ENCODE measurements around the gene SLC35F3. TPM values are rescaled to one million over a fixed set of nuclear protein-coding genes. Genes with fewer than 3 reads are reported as not detected.

SLC35F3 gene
- total RNA-seq, 2 experiments from 2014 or later: 0.08 TPM; not detected in 1

- DNase-seq (no peak), ATAC-seq (ENCODE audit: poor library complexity) (no peak)
- Histone ChIP-seq H3K36me3 (ENCODE audit: insufficient read depth, low read length) (no peaks in the 10 kb centered on the region), H3K9me3 (ENCODE audit: control insufficient read depth in 1 of 2, insufficient read depth in 1 of 2, low read length in 2 of 2) (no peaks in the 10 kb centered on the region), H3K4me3 (ENCODE audit: low read length) (no peak overlapping the region), H3K27me3 (ENCODE audit: control insufficient read depth in 1 of 2, insufficient read depth in 2 of 2, low read length in 2 of 2) (no peaks in the 10 kb centered on the region), H3K4me1 (ENCODE audit: insufficient read depth, low read length) (no peaks in the 10 kb centered on the region), H3K27ac (ENCODE audit: low read depth in 1 of 2, low read length in 2 of 2) (no peak overlapping the region)
- H3K9me3 Mint-ChIP-seq: no peaks in the 10 kb centered on the region
- no peaks in the 10 kb centered on the region for H3K36me3 Mint-ChIP-seq (ENCODE audit: low read depth)
- intact Hi-C loops (cut with DNase I, micrococcal nuclease): no loop called here
- no peak overlapping the region for H3K4me3 Mint-ChIP-seq
- ChIA-PET POLR2A (no interaction called here), CTCF (no interaction called here)
- TF ChIP-seq CTCF (IDR thresholded peaks at IDR 0.05): no peak
- peaks cover 13% of the 10 kb centered on the region for H3K27me3 Mint-ChIP-seq
- no peak overlapping the region for H3K27ac Mint-ChIP-seq
- no peaks in the 10 kb centered on the region for H3K4me1 Mint-ChIP-seq (ENCODE audit: low read depth)
These were observed 203.0 kb downstream of the SLC35F3 start for GRCh38 chr1:234107416-234108021.

GRCh38 chr1:234108921-234109320 is 204.4 kb downstream of the SLC35F3 start:
- H3K4me3 ChIP-seq (ENCODE audit: low read length): no peak overlapping the region
- H3K9me3 Mint-ChIP-seq: no peaks in the 10 kb centered on the region
- intact Hi-C loops (cut with DNase I, micrococcal nuclease): no loop called here
- H3K27me3 Mint-ChIP-seq: peaks cover 6% of the 10 kb centered on the region
- H3K27ac ChIP-seq (ENCODE audit: low read depth in 1 of 2, low read length in 2 of 2): no peak overlapping the region
- no peak overlapping the region for H3K4me3 Mint-ChIP-seq
- H3K4me1 Mint-ChIP-seq (ENCODE audit: low read depth): no peaks in the 10 kb centered on the region
- no peaks in the 10 kb centered on the region for H3K27me3 ChIP-seq (ENCODE audit: control insufficient read depth in 1 of 2, insufficient read depth in 2 of 2, low read length in 2 of 2)
- H3K36me3 Mint-ChIP-seq (ENCODE audit: low read depth): no peaks in the 10 kb centered on the region
- DNase-seq (no peak), ATAC-seq (ENCODE audit: poor library complexity) (no peak)
- H3K4me1 ChIP-seq (ENCODE audit: insufficient read depth, low read length): no peaks in the 10 kb centered on the region
- POLR2A ChIA-PET: no interaction called here
- no peaks in the 10 kb centered on the region for H3K36me3 ChIP-seq (ENCODE audit: insufficient read depth, low read length)
- no peak for TF ChIP-seq CTCF (IDR thresholded peaks at IDR 0.05)
- no peak overlapping the region for H3K27ac Mint-ChIP-seq
- no peaks in the 10 kb centered on the region for H3K9me3 ChIP-seq (ENCODE audit: control insufficient read depth in 1 of 2, insufficient read depth in 1 of 2, low read length in 2 of 2)
- CTCF ChIA-PET: no interaction called here

GRCh38 chr1:234109840-234110239 is 205.4 kb downstream of the SLC35F3 start:
- no peak for TF ChIP-seq CTCF (IDR thresholded peaks at IDR 0.05)
- H3K27me3 Mint-ChIP-seq: peaks cover 10% of the 10 kb centered on the region
- Histone ChIP-seq H3K36me3 (ENCODE audit: insufficient read depth, low read length) (no peaks in the 10 kb centered on the region), H3K9me3 (ENCODE audit: control insufficient read depth in 1 of 2, insufficient read depth in 1 of 2, low read length in 2 of 2) (no peaks in the 10 kb centered on the region), H3K4me3 (ENCODE audit: low read length) (no peak overlapping the region), H3K27ac (ENCODE audit: low read depth in 1 of 2, low read length in 2 of 2) (no peak overlapping the region), H3K27me3 (ENCODE audit: control insufficient read depth in 1 of 2, insufficient read depth in 2 of 2, low read length in 2 of 2) (no peaks in the 10 kb centered on the region), H3K4me1 (ENCODE audit: insufficient read depth, low read length) (peaks cover 2% of the 10 kb centered on the region)
- H3K9me3 Mint-ChIP-seq: no peaks in the 10 kb centered on the region
- no peak for ATAC-seq (ENCODE audit: poor library complexity)
- no peak overlapping the region for H3K4me3 Mint-ChIP-seq
- no peak overlapping the region for H3K27ac Mint-ChIP-seq
- intact Hi-C loops (cut with DNase I, micrococcal nuclease): loop anchor here in 1 of 2 experiments (5.0 kb wide), 1 partner anchor 302 kb away; no protein-coding TSS in a partner anchor
- ChIA-PET CTCF (no interaction called here), POLR2A (no interaction called here)
- DNase-seq: no peak
- H3K4me1 Mint-ChIP-seq (ENCODE audit: low read depth): peaks cover 4% of the 10 kb centered on the region
- no peaks in the 10 kb centered on the region for H3K36me3 Mint-ChIP-seq (ENCODE audit: low read depth)

Data from CD4-positive, alpha-beta T cell (primary cell).